GM12878 (cell line): Measurements from ENCODE around the gene LCE2D. TPM values are rescaled to one million over a fixed set of nuclear protein-coding genes. Genes with fewer than 3 reads are reported as not detected.

Experiments used
- CUX1 ChIP-seq: IDR thresholded peaks from 2 replicates; pipeline ENCODE4 v1.6.1; 2012; ENCODE audit warnings: improper control_type of control experiment, low read depth, low read length; ENCODE audit not compliant: insufficient replicate concordance
- polyA plus RNA-seq, 11 experiments: library from polyadenylated mRNA; depleted of rRNA in 4 of 11; unstranded in 6 of 11; stranded (reverse) in 5 of 11; fragments of >200 nt; fragmentation: Nextera tagmentation in 4 of 11; fragmentation: Illumina TruSeq in 1 of 11; extraction: Ambion mirVana in 4 of 11; extraction: Trizol in 1 of 11; gene quantifications; 1 replicate in 1 of 11; 2 replicates in 10 of 11; pipeline versions ENCODE4 v1.2.1 to v1.2.3, GENCODE V29; 2011 to 2016; ENCODE audit warnings: inconsistent platforms in 2 of 11, missing spikeins in 2 of 11, low read depth in 1 of 11
- small RNA-seq: library from RNA; depleted of rRNA; stranded (forward); fragments of <200 nt; gene quantifications from one replicate; pipeline ENCODE3, GENCODE V24; 2014
- total RNA-seq, 4 experiments: library from RNA; depleted of rRNA in 3 of 4; stranded (reverse); fragments of >200 nt in 3 of 4; fragmentation: Illumina TruSeq in 1 of 4; extraction: Trizol in 1 of 4; gene quantifications; 2 replicates each; pipeline versions ENCODE4 v1.2.1 to v1.2.3, GENCODE V29; 2013 to 2021

LCE2D gene
- total and polyA plus RNA-seq, 10 of the 15 experiments (the other 5 are each of a cell fraction or from before 2014, with no cell fraction given) = not detected

GRCh38 chr1:152707860-152708259, 44.7 kb downstream of the LCE2D start, which contains the start of gene LCE4A (continued):
- TF ChIP-seq CUX1 = no peak

Small RNAs within 50 kb of the gene (small RNA-seq; reads per million reads assigned to genes)
- not detected for gene LCE3A
- not detected for gene LCE3B

Other genes with a start within 250 kb of the LCE2D start
Only the 7 nearest of the 23 such genes appear.
- gene LCE3C, start 63.1 kb upstream of the LCE2D start, total RNA-seq (2014; rRNA removed) = not detected in 2 replicates
- gene LCE3C, start 63.1 kb upstream of the LCE2D start, total RNA-seq (2014; rRNA removed; fragmentation: Illumina TruSeq; extraction: Trizol) = not detected in 2 replicates
- not detected in 2 replicates for gene LCE3C, start 63.1 kb upstream of the LCE2D start, total RNA-seq (2021)
- gene LCE3C, start 63.1 kb upstream of the LCE2D start, polyA plus RNA-seq (2011; rRNA removed) = not detected in 2 replicates
- not detected in 2 replicates for gene LCE3C, start 63.1 kb upstream of the LCE2D start, polyA plus RNA-seq (2014; fragmentation: Illumina TruSeq; extraction: Trizol)
- not detected for gene LCE3C, start 63.1 kb upstream of the LCE2D start, polyA plus RNA-seq (2014; fragmentation: Nextera tagmentation; extraction: Ambion mirVana)
- gene LCE3C, start 63.1 kb upstream of the LCE2D start, polyA plus RNA-seq (2014; rRNA removed) = not detected in 2 replicates
- gene LCE3C, start 63.1 kb upstream of the LCE2D start, polyA plus RNA-seq (2016; fragmentation: Nextera tagmentation; extraction: Ambion mirVana) = not detected
- gene LCE3B, start 49.6 kb upstream of the LCE2D start, total RNA-seq (2014; rRNA removed) = not detected in 2 replicates
- not detected in 2 replicates for gene LCE3B, start 49.6 kb upstream of the LCE2D start, total RNA-seq (2014; rRNA removed; fragmentation: Illumina TruSeq; extraction: Trizol)
- not detected in 2 replicates for gene LCE3B, start 49.6 kb upstream of the LCE2D start, total RNA-seq (2021)
- not detected in 2 replicates for gene LCE3B, start 49.6 kb upstream of the LCE2D start, polyA plus RNA-seq (2011; rRNA removed)
- gene LCE3B, start 49.6 kb upstream of the LCE2D start, polyA plus RNA-seq (2014; fragmentation: Illumina TruSeq; extraction: Trizol) = not detected in 2 replicates
- not detected for gene LCE3B, start 49.6 kb upstream of the LCE2D start, polyA plus RNA-seq (2014; fragmentation: Nextera tagmentation; extraction: Ambion mirVana)
- not detected in 2 replicates for gene LCE3B, start 49.6 kb upstream of the LCE2D start, polyA plus RNA-seq (2014; rRNA removed)
- not detected for gene LCE3B, start 49.6 kb upstream of the LCE2D start, polyA plus RNA-seq (2016; fragmentation: Nextera tagmentation; extraction: Ambion mirVana)
- gene LCE3A, start 40.3 kb upstream of the LCE2D start, total RNA-seq (2014; rRNA removed) = not detected in 2 replicates
- gene LCE3A, start 40.3 kb upstream of the LCE2D start, total RNA-seq (2014; rRNA removed; fragmentation: Illumina TruSeq; extraction: Trizol) = not detected in 2 replicates
- not detected in 2 replicates for gene LCE3A, start 40.3 kb upstream of the LCE2D start, total RNA-seq (2021)
- gene LCE3A, start 40.3 kb upstream of the LCE2D start, polyA plus RNA-seq (2011; rRNA removed) = not detected in 2 replicates
- not detected in 2 replicates for gene LCE3A, start 40.3 kb upstream of the LCE2D start, polyA plus RNA-seq (2014; fragmentation: Illumina TruSeq; extraction: Trizol)
- not detected for gene LCE3A, start 40.3 kb upstream of the LCE2D start, polyA plus RNA-seq (2014; fragmentation: Nextera tagmentation; extraction: Ambion mirVana)
- gene LCE3A, start 40.3 kb upstream of the LCE2D start, polyA plus RNA-seq (2014; rRNA removed) = not detected in 2 replicates
- gene LCE3A, start 40.3 kb upstream of the LCE2D start, polyA plus RNA-seq (2016; fragmentation: Nextera tagmentation; extraction: Ambion mirVana) = not detected
- not detected in 2 replicates for gene LCE2C, start 11.9 kb downstream of the LCE2D start, total RNA-seq (2014; rRNA removed)
- gene LCE2C, start 11.9 kb downstream of the LCE2D start, total RNA-seq (2014; rRNA removed; fragmentation: Illumina TruSeq; extraction: Trizol) = not detected in 2 replicates
- gene LCE2C, start 11.9 kb downstream of the LCE2D start, total RNA-seq (2021) = not detected in 2 replicates
- gene LCE2C, start 11.9 kb downstream of the LCE2D start, polyA plus RNA-seq (2011; rRNA removed) = not detected in 2 replicates
- not detected in 2 replicates for gene LCE2C, start 11.9 kb downstream of the LCE2D start, polyA plus RNA-seq (2014; fragmentation: Illumina TruSeq; extraction: Trizol)
- gene LCE2C, start 11.9 kb downstream of the LCE2D start, polyA plus RNA-seq (2014; fragmentation: Nextera tagmentation; extraction: Ambion mirVana) = not detected
- not detected in 2 replicates for gene LCE2C, start 11.9 kb downstream of the LCE2D start, polyA plus RNA-seq (2014; rRNA removed)
- not detected for gene LCE2C, start 11.9 kb downstream of the LCE2D start, polyA plus RNA-seq (2016; fragmentation: Nextera tagmentation; extraction: Ambion mirVana)
- gene LCE2B, start 22.7 kb downstream of the LCE2D start, total RNA-seq (2014; rRNA removed) = not detected in 2 replicates
- gene LCE2B, start 22.7 kb downstream of the LCE2D start, total RNA-seq (2014; rRNA removed; fragmentation: Illumina TruSeq; extraction: Trizol) = not detected in 2 replicates
- gene LCE2B, start 22.7 kb downstream of the LCE2D start, total RNA-seq (2021) = not detected in 2 replicates
- not detected in 2 replicates for gene LCE2B, start 22.7 kb downstream of the LCE2D start, polyA plus RNA-seq (2011; rRNA removed)
- not detected in 2 replicates for gene LCE2B, start 22.7 kb downstream of the LCE2D start, polyA plus RNA-seq (2014; fragmentation: Illumina TruSeq; extraction: Trizol)
- gene LCE2B, start 22.7 kb downstream of the LCE2D start, polyA plus RNA-seq (2014; fragmentation: Nextera tagmentation; extraction: Ambion mirVana) = not detected
- gene LCE2B, start 22.7 kb downstream of the LCE2D start, polyA plus RNA-seq (2014; rRNA removed) = not detected in 2 replicates
- not detected for gene LCE2B, start 22.7 kb downstream of the LCE2D start, polyA plus RNA-seq (2016; fragmentation: Nextera tagmentation; extraction: Ambion mirVana)
- not detected in 2 replicates for gene LCE2A, start 35.0 kb downstream of the LCE2D start, total RNA-seq (2014; rRNA removed)
- not detected in 2 replicates for gene LCE2A, start 35.0 kb downstream of the LCE2D start, total RNA-seq (2014; rRNA removed; fragmentation: Illumina TruSeq; extraction: Trizol)
- gene LCE2A, start 35.0 kb downstream of the LCE2D start, total RNA-seq (2021) = not detected in 2 replicates
- not detected in 2 replicates for gene LCE2A, start 35.0 kb downstream of the LCE2D start, polyA plus RNA-seq (2011; rRNA removed)
- not detected in 2 replicates for gene LCE2A, start 35.0 kb downstream of the LCE2D start, polyA plus RNA-seq (2014; fragmentation: Illumina TruSeq; extraction: Trizol)
- gene LCE2A, start 35.0 kb downstream of the LCE2D start, polyA plus RNA-seq (2014; fragmentation: Nextera tagmentation; extraction: Ambion mirVana) = not detected
- not detected in 2 replicates for gene LCE2A, start 35.0 kb downstream of the LCE2D start, polyA plus RNA-seq (2014; rRNA removed)
- not detected for gene LCE2A, start 35.0 kb downstream of the LCE2D start, polyA plus RNA-seq (2016; fragmentation: Nextera tagmentation; extraction: Ambion mirVana)
- not detected in 2 replicates for gene LCE4A, start 44.8 kb downstream of the LCE2D start, total RNA-seq (2014; rRNA removed)
- gene LCE4A, start 44.8 kb downstream of the LCE2D start, total RNA-seq (2014; rRNA removed; fragmentation: Illumina TruSeq; extraction: Trizol) = not detected in 2 replicates
- gene LCE4A, start 44.8 kb downstream of the LCE2D start, total RNA-seq (2021) = not detected in 2 replicates
- gene LCE4A, start 44.8 kb downstream of the LCE2D start, polyA plus RNA-seq (2011; rRNA removed) = not detected in 2 replicates
- gene LCE4A, start 44.8 kb downstream of the LCE2D start, polyA plus RNA-seq (2014; fragmentation: Illumina TruSeq; extraction: Trizol) = not detected in 2 replicates
- gene LCE4A, start 44.8 kb downstream of the LCE2D start, polyA plus RNA-seq (2014; fragmentation: Nextera tagmentation; extraction: Ambion mirVana) = not detected
- not detected in 2 replicates for gene LCE4A, start 44.8 kb downstream of the LCE2D start, polyA plus RNA-seq (2014; rRNA removed)
- gene LCE4A, start 44.8 kb downstream of the LCE2D start, polyA plus RNA-seq (2016; fragmentation: Nextera tagmentation; extraction: Ambion mirVana) = not detected